H9 (cell line): ENCODE data around the gene SLC2A4RG. TPM values are rescaled to one million over a fixed set of nuclear protein-coding genes. Genes with fewer than 3 reads are reported as not detected.
A peak's percentile ranks its signal among the peaks of the same experiment; 100 is the strongest.

Experiments
- DNase-seq: peaks from one replicate; pipeline ENCODE4 v3.0.0-alpha.2; 2017
- H2AFZ ChIP-seq: one replicate; pipeline ENCODE4 v1.6.1; 2013; ENCODE audit warnings: mild to moderate bottlenecking, low read length, control low read depth, moderate library complexity
- H2AK5ac ChIP-seq: 2 replicates; pipeline ENCODE4 v1.6.1; 2013; ENCODE audit warnings: low read length, control low read depth, mixed read lengths; ENCODE audit not compliant: insufficient read length
- H2BK120ac ChIP-seq: one replicate; pipeline ENCODE4 v1.6.1; 2013; ENCODE audit warnings: low read depth, mild to moderate bottlenecking, low read length, control low read depth, inconsistent platforms; ENCODE audit not compliant: poor library complexity, severe bottlenecking
- H2BK12ac ChIP-seq: 2 replicates; pipeline ENCODE4 v1.6.1; 2013; ENCODE audit warnings: low read length, control low read depth, mixed read lengths, low read depth; ENCODE audit not compliant: insufficient read length
- H2BK15ac ChIP-seq: 2 replicates; pipeline ENCODE4 v1.6.1; 2013; ENCODE audit warnings: low read depth, low read length, control low read depth
- H2BK20ac ChIP-seq: one replicate; pipeline ENCODE4 v1.6.1; 2013; ENCODE audit warnings: low read depth, mild to moderate bottlenecking, low read length, control low read depth, inconsistent platforms; ENCODE audit not compliant: poor library complexity, severe bottlenecking
- H2BK5ac ChIP-seq: 2 replicates; pipeline ENCODE4 v1.6.1; 2013; ENCODE audit warnings: low read length, control low read depth, mixed read lengths; ENCODE audit not compliant: insufficient read length
- H3K14ac ChIP-seq: 2 replicates; pipeline ENCODE4 v1.6.1; 2013; ENCODE audit warnings: low read length, control low read depth; ENCODE audit not compliant: insufficient read depth
- H3K18ac ChIP-seq: 2 replicates; pipeline ENCODE4 v1.6.1; 2013; ENCODE audit warnings: low read depth, mild to moderate bottlenecking, mixed read lengths, low read length, control low read depth; ENCODE audit not compliant: insufficient read length
- H3K23ac ChIP-seq: 2 replicates; pipeline ENCODE4 v1.6.1; 2013; ENCODE audit warnings: low read length, control low read depth, mixed read lengths, low read depth; ENCODE audit not compliant: insufficient read length
- H3K23me2 ChIP-seq: 2 replicates; pipeline ENCODE4 v1.6.1; 2013; ENCODE audit warnings: low read depth, mild to moderate bottlenecking, mixed read lengths, low read length, control low read depth; ENCODE audit not compliant: insufficient read length, poor library complexity, severe bottlenecking
- H3K27ac ChIP-seq: 2 replicates; pipeline ENCODE4 v1.5.1; 2013; ENCODE audit warnings: low read length, control low read depth, mixed read lengths, low read depth; ENCODE audit not compliant: insufficient read length
- H3K27me3 ChIP-seq: 2 replicates; pipeline ENCODE4 v1.6.1; 2013; ENCODE audit warnings: low read length, control low read depth, inconsistent platforms; ENCODE audit not compliant: insufficient read depth
- H3K4ac ChIP-seq: 2 replicates; pipeline ENCODE4 v1.6.1; 2013; ENCODE audit warnings: low read depth, mild to moderate bottlenecking, control low read depth, inconsistent platforms, low read length, moderate library complexity
- H3K4me1 ChIP-seq: 2 replicates; pipeline ENCODE4 v1.6.1; 2013; ENCODE audit warnings: low read length, control low read depth, inconsistent platforms; ENCODE audit not compliant: insufficient read depth
- H3K4me2 ChIP-seq: 2 replicates; pipeline ENCODE4 v1.6.1; 2013; ENCODE audit warnings: low read length, control low read depth, mixed read lengths; ENCODE audit not compliant: insufficient read length, insufficient read depth
- H3K56ac ChIP-seq: 2 replicates; pipeline ENCODE4 v1.6.1; 2013; ENCODE audit warnings: low read depth, mild to moderate bottlenecking, mixed read lengths, low read length, control low read depth; ENCODE audit not compliant: insufficient read length
- H3K79me1 ChIP-seq: 2 replicates; pipeline ENCODE4 v1.6.1; 2013; ENCODE audit warnings: low read depth, mild to moderate bottlenecking, moderate library complexity, low read length, control low read depth, inconsistent platforms; ENCODE audit not compliant: insufficient read depth, poor library complexity, severe bottlenecking
- H3K79me2 ChIP-seq: 2 replicates; pipeline ENCODE4 v1.6.1; 2013; ENCODE audit warnings: low read length, control low read depth, inconsistent platforms; ENCODE audit not compliant: insufficient read depth
- H3K9ac ChIP-seq: 2 replicates; pipeline ENCODE4 v1.6.1; 2013; ENCODE audit warnings: low read length, control low read depth, mixed read lengths; ENCODE audit not compliant: insufficient read length; ENCODE audit errors: extremely low read depth
- H3K9me3 ChIP-seq: one replicate; pipeline ENCODE4 v1.6.1; 2013; ENCODE audit warnings: low read depth, low read length, inconsistent platforms; ENCODE audit not compliant: control insufficient read depth
- H3T11ph ChIP-seq: one replicate; pipeline ENCODE4 v1.6.1; 2013; ENCODE audit warnings: mild to moderate bottlenecking, low read length, control low read depth, inconsistent platforms
- H4K20me1 ChIP-seq: one replicate; pipeline ENCODE4 v1.6.1; 2013; ENCODE audit not compliant: control insufficient read depth, insufficient read length, insufficient read depth
- H4K5ac ChIP-seq: 2 replicates; pipeline ENCODE4 v1.6.1; 2013; ENCODE audit warnings: low read depth, mild to moderate bottlenecking, mixed read lengths, low read length, control low read depth; ENCODE audit not compliant: insufficient read length
- H4K8ac ChIP-seq: replicated peaks from 2 replicates; pipeline ENCODE4 v1.6.1; 2013; ENCODE audit warnings: low read length, control low read depth, mixed read lengths, low read depth; ENCODE audit not compliant: insufficient read length
- H4K91ac ChIP-seq: 2 replicates; pipeline ENCODE4 v1.6.1; 2013; ENCODE audit warnings: low read depth, mild to moderate bottlenecking, moderate library complexity, mixed read lengths, low read length, control low read depth; ENCODE audit not compliant: insufficient read length
- H3K27ac Mint-ChIP-seq, 3 experiments: 2 replicates in 2 of 3; 3 replicates in 1 of 3; pipeline ENCODE4 v1.8.0; 2020 to 2021; ENCODE audit warnings: mixed read lengths in 3 of 3, mild to moderate bottlenecking in 1 of 3, moderate library complexity in 1 of 3
- H3K27me3 Mint-ChIP-seq: 2 replicates; pipeline ENCODE4 v1.8.0; 2021; ENCODE audit warnings: low read depth, mild to moderate bottlenecking, moderate library complexity, mixed read lengths
- H3K36me3 Mint-ChIP-seq, 3 experiments: 2 replicates in 2 of 3; 3 replicates in 1 of 3; pipeline ENCODE4 v1.8.0; 2020 to 2021; ENCODE audit warnings: low read depth in 3 of 3, mixed read lengths in 3 of 3; ENCODE audit not compliant: insufficient read depth in 1 of 3
- H3K4me1 Mint-ChIP-seq, 2 experiments: 2 replicates each; pipeline ENCODE4 v1.8.0; 2020; ENCODE audit warnings: mixed read lengths in 2 of 2
- H3K4me3 Mint-ChIP-seq, 2 experiments: 2 replicates in 1 of 2; 3 replicates in 1 of 2; pipeline ENCODE4 v1.8.0; 2020 to 2021; ENCODE audit warnings: mild to moderate bottlenecking in 2 of 2, mixed read lengths in 2 of 2, moderate library complexity in 1 of 2
- H3K9me3 Mint-ChIP-seq, 2 experiments: 2 replicates in 1 of 2; 3 replicates in 1 of 2; pipeline ENCODE4 v1.8.0; 2020; ENCODE audit warnings: mild to moderate bottlenecking in 2 of 2, mixed read lengths in 2 of 2, moderate library complexity in 1 of 2
- WGBS: extraction: QIAGEN DNeasy Blood & Tissue Kit; methylation state at CpG from one replicate; pipeline ENCODE4 v1.1.7; 2013; ENCODE audit warnings: missing lambda C conversion rate, low lambda C conversion rate, mixed read lengths; ENCODE audit not compliant: insufficient read length; ENCODE audit errors: extremely low coverage; 5-methylcytosine and 5-hydroxymethylcytosine counted together
- long read RNA-seq: library from polyadenylated mRNA; unstranded; transcript quantifications from one replicate; pipeline ENCODE4 v2.0.0, GENCODE V29; 2020
- total RNA-seq: library from RNA; stranded (reverse); gene quantifications from 2 replicates; pipeline ENCODE4 v1.2.1, GENCODE V29; 2021
- TF ChIP-seq, protein P1 (sequence below): fragments of 200-600 bp; sonication (generic); conservative IDR thresholded peaks from 3 replicates; pipeline ENCODE4 v1.8.0; 2021; ENCODE audit warnings: antibody characterized with exemption, mild to moderate bottlenecking

Gene SLC2A4RG, protein sequence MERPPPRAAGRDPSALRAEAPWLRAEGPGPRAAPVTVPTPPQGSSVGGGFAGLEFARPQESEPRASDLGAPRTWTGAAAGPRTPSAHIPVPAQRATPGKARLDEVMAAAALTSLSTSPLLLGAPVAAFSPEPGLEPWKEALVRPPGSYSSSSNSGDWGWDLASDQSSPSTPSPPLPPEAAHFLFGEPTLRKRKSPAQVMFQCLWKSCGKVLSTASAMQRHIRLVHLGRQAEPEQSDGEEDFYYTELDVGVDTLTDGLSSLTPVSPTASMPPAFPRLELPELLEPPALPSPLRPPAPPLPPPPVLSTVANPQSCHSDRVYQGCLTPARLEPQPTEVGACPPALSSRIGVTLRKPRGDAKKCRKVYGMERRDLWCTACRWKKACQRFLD
- 37.9 and 43.9 TPM in 2 replicates for total RNA-seq
- long read RNA-seq, partial matches to known transcripts = 3 of 9 reads
- long read RNA-seq, other reads (novel, unspliced or antisense) = 4 of 9 reads

DNA sequence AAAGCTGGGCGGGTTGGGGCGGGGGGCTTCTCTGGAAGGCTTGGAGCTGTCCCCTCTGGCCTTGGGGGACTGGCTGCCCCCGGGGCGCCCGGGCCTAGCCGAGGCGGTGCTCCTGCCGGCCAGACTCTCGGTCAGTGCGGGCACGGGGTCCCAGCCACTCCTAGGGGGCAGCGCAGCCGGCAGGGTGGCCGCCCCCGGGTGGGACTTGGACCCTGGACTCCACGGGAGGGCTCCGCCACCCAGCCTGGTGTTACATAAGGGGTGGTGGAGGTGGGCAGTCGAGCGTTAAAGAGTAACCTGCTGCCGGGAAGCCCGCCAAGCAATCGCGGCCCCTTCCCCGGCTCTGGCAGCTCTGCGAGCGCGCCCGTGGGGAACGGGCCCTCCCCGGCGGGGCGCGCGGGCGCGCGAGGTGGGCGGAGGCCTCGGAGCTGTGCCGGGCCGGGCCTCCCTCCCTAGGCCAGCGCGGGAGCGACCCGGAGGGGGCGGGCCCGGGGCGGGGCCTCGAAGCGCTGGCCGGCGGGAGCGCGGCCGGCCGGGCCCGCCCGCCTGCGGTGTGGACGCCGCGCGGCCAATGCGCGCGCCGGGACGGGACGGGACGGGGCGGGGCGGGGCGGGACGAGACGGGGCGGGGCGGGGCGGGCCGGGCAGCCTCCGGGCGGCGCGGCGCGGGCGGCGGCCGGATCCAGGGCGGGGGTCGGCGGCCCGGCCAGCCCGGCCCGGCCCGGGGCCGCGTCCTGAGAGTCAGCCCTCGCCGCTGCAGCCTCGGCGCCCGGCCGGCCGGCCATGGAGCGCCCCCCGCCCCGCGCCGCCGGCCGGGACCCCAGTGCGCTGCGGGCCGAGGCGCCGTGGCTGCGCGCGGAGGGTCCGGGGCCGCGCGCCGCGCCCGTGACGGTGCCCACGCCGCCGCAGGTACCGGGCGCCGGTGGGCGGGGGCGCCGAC is at the start of gene SLC2A4RG:
Gene SLC2A4RG, plus strand, starts transcription at position 647 of the 940 bp plus-strand sequence. Its CDS starts 137 bp downstream, at position 784.
- no peaks in the 10 kb centered on the region for H4K20me1 ChIP-seq
- WGBS = no CpG with 5 or more reads among the region's 136 CpGs
- H3K27ac Mint-ChIP-seq = no peak within 1 kb of the TSS

More for the DNA sequence above, at the start of gene SLC2A4RG:
- no peak within 1 kb of the TSS for H3K9ac ChIP-seq
- TF ChIP-seq, protein P1, sequence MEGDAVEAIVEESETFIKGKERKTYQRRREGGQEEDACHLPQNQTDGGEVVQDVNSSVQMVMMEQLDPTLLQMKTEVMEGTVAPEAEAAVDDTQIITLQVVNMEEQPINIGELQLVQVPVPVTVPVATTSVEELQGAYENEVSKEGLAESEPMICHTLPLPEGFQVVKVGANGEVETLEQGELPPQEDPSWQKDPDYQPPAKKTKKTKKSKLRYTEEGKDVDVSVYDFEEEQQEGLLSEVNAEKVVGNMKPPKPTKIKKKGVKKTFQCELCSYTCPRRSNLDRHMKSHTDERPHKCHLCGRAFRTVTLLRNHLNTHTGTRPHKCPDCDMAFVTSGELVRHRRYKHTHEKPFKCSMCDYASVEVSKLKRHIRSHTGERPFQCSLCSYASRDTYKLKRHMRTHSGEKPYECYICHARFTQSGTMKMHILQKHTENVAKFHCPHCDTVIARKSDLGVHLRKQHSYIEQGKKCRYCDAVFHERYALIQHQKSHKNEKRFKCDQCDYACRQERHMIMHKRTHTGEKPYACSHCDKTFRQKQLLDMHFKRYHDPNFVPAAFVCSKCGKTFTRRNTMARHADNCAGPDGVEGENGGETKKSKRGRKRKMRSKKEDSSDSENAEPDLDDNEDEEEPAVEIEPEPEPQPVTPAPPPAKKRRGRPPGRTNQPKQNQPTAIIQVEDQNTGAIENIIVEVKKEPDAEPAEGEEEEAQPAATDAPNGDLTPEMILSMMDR = no peak
- no peaks in the 10 kb centered on the region for H3K79me1 ChIP-seq
- no peak within 1 kb of the TSS for H2BK120ac ChIP-seq
- H2AK5ac ChIP-seq = no peak within 1 kb of the TSS
- peak; percentile 68 for DNase-seq
- H3T11ph ChIP-seq = no peak within 1 kb of the TSS
- H3K9me3 ChIP-seq = no peaks in the 10 kb centered on the region
- H2BK12ac ChIP-seq = no peak within 1 kb of the TSS
- no peak within 1 kb of the TSS for H3K56ac ChIP-seq
- no peak within 1 kb of the TSS for H2BK5ac ChIP-seq
- Mint-ChIP-seq H3K9me3 (no peaks in the 10 kb centered on the region), H3K4me1 (peaks cover 0 to 2% of the 10 kb centered on the region in 2 experiments; a peak in 1 of 4 replicates), H3K27me3 (no peaks in the 10 kb centered on the region; the same call in 1 of the 2 replicates), H3K36me3 (peaks cover 0 to 18% (median 11%) of the 10 kb centered on the region in 3 experiments; a peak in 5 of 7 replicates), H3K4me3 (peak within 1 kb of the TSS; percentile 65 to 76)
- H3K14ac ChIP-seq = 0 out of 2 replicates have a peak within 1 kb of the TSS, but pooled peaks have one; percentile 6
- no peak within 1 kb of the TSS for H2AFZ ChIP-seq
- H4K5ac ChIP-seq = no peak within 1 kb of the TSS
- H3K79me2 ChIP-seq = no peaks in the 10 kb centered on the region
- no peaks in the 10 kb centered on the region for H3K27me3 ChIP-seq
- H3K4ac ChIP-seq = no peak within 1 kb of the TSS
- H4K8ac ChIP-seq = no peak within 1 kb of the TSS
- no peak within 1 kb of the TSS for H3K27ac ChIP-seq
- no peak within 1 kb of the TSS for H2BK15ac ChIP-seq
- no peaks in the 10 kb centered on the region for H3K4me1 ChIP-seq
- H3K18ac ChIP-seq = no peak within 1 kb of the TSS
- peak within 1 kb of the TSS; percentile 56 for H3K4me2 ChIP-seq
- H4K91ac ChIP-seq = no peak within 1 kb of the TSS
- peaks cover 9% of the 10 kb centered on the region for H3K23me2 ChIP-seq
- H3K23ac ChIP-seq = no peak within 1 kb of the TSS
- H2BK20ac ChIP-seq = no peak within 1 kb of the TSS
